Measurements from ENCODE around the gene RAP1GAP2.

DNA sequence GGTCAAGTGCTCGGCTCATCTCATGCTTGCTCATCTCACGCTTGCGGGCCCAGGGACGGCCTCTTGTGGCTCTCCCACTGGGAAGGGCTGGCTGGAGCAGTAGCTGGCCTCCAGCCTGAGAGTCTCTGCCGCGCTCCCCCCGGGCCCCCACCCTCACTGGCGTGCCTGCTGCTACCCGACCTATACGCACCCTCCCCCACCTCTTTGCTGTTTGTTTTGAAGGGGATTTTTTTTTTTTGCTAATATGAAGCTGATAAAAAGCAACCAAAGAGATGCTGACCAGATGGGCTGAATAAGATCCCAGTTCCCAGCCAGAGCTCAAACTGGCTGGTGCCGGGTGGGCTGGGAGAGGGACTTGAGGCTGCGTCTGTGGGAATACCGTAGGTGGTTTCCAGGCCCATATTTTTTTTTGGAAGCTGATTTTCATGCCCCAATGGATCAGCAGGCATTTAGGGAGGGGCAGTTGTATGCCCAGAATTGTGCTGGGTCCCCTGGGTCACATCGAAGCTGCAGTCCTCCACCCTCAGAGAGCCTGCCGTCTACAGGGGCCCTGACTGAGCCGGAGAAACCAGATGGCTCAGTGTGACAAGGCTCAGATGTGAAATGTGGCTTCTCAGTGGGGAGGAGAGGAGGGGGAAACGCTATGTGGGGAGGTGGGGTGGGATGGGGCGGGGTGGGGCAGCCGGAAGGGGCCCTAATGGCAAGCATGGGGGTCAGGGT, 115.0 kb downstream of the RAP1GAP2 start:
- TF ChIP-seq PATZ1 (CRISPR knock-in tag; IDR thresholded peaks at IDR 0.05; ENCODE audit: borderline replicate concordance) (peak; percentile 92), ARNTL (CRISPR knock-in tag; IDR thresholded peaks at IDR 0.05; ENCODE audit: borderline replicate concordance, low read depth) (no peak), ZFP3 (CRISPR knock-in tag; IDR thresholded peaks at IDR 0.05) (no peak), TOX (CRISPR knock-in tag; IDR thresholded peaks at IDR 0.05; ENCODE audit: borderline replicate concordance) (no peak), ZC3H10 (CRISPR knock-in tag; IDR thresholded peaks at IDR 0.05) (no peak)
